A673 (cell line): Measurements from ENCODE around the gene CLEC1B. TPM values are rescaled to one million over a fixed set of nuclear protein-coding genes. Genes with fewer than 3 reads are reported as not detected.
"Not testable (repeated sequence)": the region's sequence is repeated elsewhere in the genome, so short reads cannot be mapped to it uniquely, and the experiment has no call there.

Experiments used
- BruUV-seq: library from RNA; stranded (reverse); fragments of 400-500 nt; replicated peaks from 2 replicates; lab custom pipeline; 2021; lab: Mats Ljungman, UMichigan
- CTCF ChIA-PET: fragments of 300-600 bp; sonication (Branson Sonifier 250); formaldehyde crosslinking; loops from one replicate; lab custom pipeline; 2022; ENCODE audit warnings: antibody characterized with exemption; lab: Charles Lee
- POLR2A ChIA-PET: fragments of 300-600 bp; sonication (Branson Sonifier 250); formaldehyde crosslinking; loops from one replicate; lab custom pipeline; 2022; ENCODE audit warnings: antibody characterized with exemption; ENCODE audit not compliant: low non-redundant PET; lab: Charles Lee
- DNase-seq: peaks from one replicate; pipeline ENCODE4 v3.0.0-alpha.2; 2015; ENCODE audit warnings: low spot score
- H3K27ac ChIP-seq: fragments of 200-600 bp; sonication (generic); 2 replicates; pipeline ENCODE4 v1.5.1; 2016; ENCODE audit warnings: mixed run types, low read depth, mild to moderate bottlenecking, mixed read lengths, antibody characterized with exemption, low read length; ENCODE audit not compliant: poor library complexity, severe bottlenecking
- H3K27me3 ChIP-seq: fragments of 200-600 bp; sonication (generic); replicated peaks from 2 replicates; pipeline ENCODE4 v1.6.1; 2017; ENCODE audit warnings: mixed run types, low read depth, mild to moderate bottlenecking, mixed read lengths, antibody characterized with exemption, low read length; ENCODE audit not compliant: insufficient read depth, poor library complexity
- H3K36me3 ChIP-seq: fragments of 200-600 bp; sonication (generic); 2 replicates; pipeline ENCODE4 v1.6.1; 2016; ENCODE audit warnings: mixed run types, mild to moderate bottlenecking, mixed read lengths, antibody characterized with exemption, low read length; ENCODE audit not compliant: insufficient read depth, poor library complexity, severe bottlenecking
- H3K4me1 ChIP-seq: fragments of 200-600 bp; sonication (generic); 2 replicates; pipeline ENCODE4 v1.6.1; 2017; ENCODE audit warnings: mixed run types, mild to moderate bottlenecking, mixed read lengths, antibody characterized with exemption, low read length; ENCODE audit not compliant: insufficient read depth, poor library complexity, severe bottlenecking
- H3K4me3 ChIP-seq: fragments of 200-600 bp; sonication (generic); 2 replicates; pipeline ENCODE4 v1.5.1; 2016; ENCODE audit warnings: low read depth, mixed run types, mild to moderate bottlenecking, mixed read lengths, low read length; ENCODE audit not compliant: poor library complexity, severe bottlenecking
- H3K9me3 ChIP-seq: fragments of 200-600 bp; sonication (generic); 2 replicates; pipeline ENCODE4 v1.6.1; 2016; ENCODE audit warnings: mixed run types, low read depth, mild to moderate bottlenecking, mixed read lengths, antibody characterized with exemption, low read length; ENCODE audit not compliant: poor library complexity, severe bottlenecking
- CTCF ChIP-seq: fragments of 300-800, 200-600 bp; sonication (generic); conservative IDR thresholded peaks from 2 replicates; pipeline ENCODE4 v1.5.1; 2017; ENCODE audit warnings: low read depth, mild to moderate bottlenecking, antibody characterized with exemption, low read length, moderate library complexity, mixed read lengths
- EZH2 ChIP-seq: fragments of 200-600 bp; sonication (generic); IDR thresholded peaks from 2 replicates; pipeline ENCODE4 v1.6.1; 2017; ENCODE audit warnings: borderline replicate concordance, low read depth, mild to moderate bottlenecking, mixed read lengths, antibody characterized with exemption, low read length; ENCODE audit not compliant: poor library complexity, severe bottlenecking
- intact Hi-C: fragments of 100-400 bp; cut with micrococcal nuclease; formaldehyde crosslinking; loops from one replicate; pipeline ENCODE4 v1.10.0; 2022; ENCODE audit not compliant: unreplicated experiment
- total RNA-seq: library from RNA; stranded (reverse); gene quantifications from 2 replicates; pipeline ENCODE4 v1.2.3, GENCODE V29; 2021

The CLEC1B gene
- total RNA-seq, 1 experiment from 2014 or later, result not detected

GRCh38 chr12:9980126-9980525 lies 18.8 kb downstream of the CLEC1B start:
- ChIA-PET POLR2A (no interaction called here), CTCF (no interaction called here)
- no peak for DNase-seq
- peaks cover 14% of the 10 kb centered on the region for H3K27me3 ChIP-seq
- H3K9me3 ChIP-seq, result no peaks in the 10 kb centered on the region
- no peak for TF ChIP-seq EZH2
- no peak for TF ChIP-seq CTCF
- intact Hi-C loops, result no loop called here
- no peak overlapping the region for H3K27ac ChIP-seq
- H3K4me3 ChIP-seq, result no peak overlapping the region
- no TSS peak for BruUV-seq
- no peaks in the 10 kb centered on the region for H3K4me1 ChIP-seq
- H3K36me3 ChIP-seq, result no peaks in the 10 kb centered on the region

GRCh38 chr12:9977916-9978315 lies 21.0 kb downstream of the CLEC1B start:
- no TSS peak for BruUV-seq
- no peaks in the 10 kb centered on the region for H3K36me3 ChIP-seq
- ChIA-PET CTCF (no interaction called here), POLR2A (no interaction called here)
- no peak for DNase-seq
- H3K27me3 ChIP-seq, result peaks cover 13% of the 10 kb centered on the region
- no peak overlapping the region for H3K27ac ChIP-seq
- no peaks in the 10 kb centered on the region for H3K9me3 ChIP-seq
- H3K4me1 ChIP-seq, result no peaks in the 10 kb centered on the region
- no peak overlapping the region for H3K4me3 ChIP-seq
- intact Hi-C loops, result no loop called here
- TF ChIP-seq EZH2, result no peak
- no peak for TF ChIP-seq CTCF

- H3K4me3 ChIP-seq, POLR2A ChIA-PET, intact Hi-C loops, CTCF ChIA-PET, BruUV-seq, DNase-seq, H3K36me3 ChIP-seq, H3K9me3 ChIP-seq, H3K4me1 ChIP-seq, H3K27ac ChIP-seq: not testable (repeated sequence)
- H3K27me3 ChIP-seq, result peaks cover 15% of the 10 kb centered on the region
Measured at GRCh38 chr12:9976626-9977025, 22.3 kb downstream of the CLEC1B start.

- H3K4me3 ChIP-seq, result no peak overlapping the region
- POLR2A ChIA-PET, result no interaction called here
- intact Hi-C loops, result no loop called here
- peaks cover 15% of the 10 kb centered on the region for H3K27me3 ChIP-seq
- no peak overlapping the region for H3K27ac ChIP-seq
- no TSS peak for BruUV-seq
- CTCF ChIA-PET, result no interaction called here
- no peak for DNase-seq
- H3K36me3 ChIP-seq, result no peaks in the 10 kb centered on the region
- TF ChIP-seq CTCF, result no peak
- no peak for TF ChIP-seq EZH2
- no peaks in the 10 kb centered on the region for H3K9me3 ChIP-seq
- no peaks in the 10 kb centered on the region for H3K4me1 ChIP-seq
Measured at GRCh38 chr12:9975614-9976013, 23.3 kb downstream of the CLEC1B start.

- H3K4me1 ChIP-seq, intact Hi-C loops, H3K9me3 ChIP-seq, CTCF ChIA-PET, DNase-seq, H3K4me3 ChIP-seq, BruUV-seq, POLR2A ChIA-PET, H3K36me3 ChIP-seq, H3K27ac ChIP-seq: not testable (repeated sequence)
- H3K27me3 ChIP-seq, result peaks cover 13% of the 10 kb centered on the region
Measured at GRCh38 chr12:9974731-9975130, 24.2 kb downstream of the CLEC1B start.
